Endometrial microvascular endothelial cells (primary cell): ENCODE results near the gene PRPF6. TPM values are rescaled to one million over a fixed set of nuclear protein-coding genes. Genes with fewer than 3 reads are reported as not detected.
"Not testable (repeated sequence)": the region's sequence is repeated elsewhere in the genome, so short reads cannot be mapped to it uniquely, and the experiment has no call there.

Source experiments
- in situ Hi-C: cut with HindIII; loops from 2 replicates; pipeline ENCODE4 v1.10.0; 2017; ENCODE audit warnings: low sequenced_read_pairs, low pct_unique_long_range_greater_than_20kb; ENCODE audit errors: inconsistent ontology term
- total RNA-seq: library from RNA; depleted of rRNA; stranded (reverse); fragments of >200 nt; gene quantifications from one replicate; pipeline ENCODE4 v1.2.3, GENCODE V29; 2015; ENCODE audit errors: inconsistent ontology term

Gene PRPF6
- total RNA-seq, 1 donor from 2014 or later = 46.9 TPM

GRCh38 chr20:63958964-63959698 is 21.8 kb upstream of the PRPF6 start:
- in situ Hi-C loops = no loop called here

GRCh38 chr20:63959699-63960075 is 21.2 kb upstream of the PRPF6 start:
- in situ Hi-C loops = no loop called here

GRCh38 chr20:63960654-63961621 is 20.0 kb upstream of the PRPF6 start:
- in situ Hi-C loops = not testable (repeated sequence)

- in situ Hi-C loops = no loop called here
Observed at GRCh38 chr20:63961664-63962425, 19.1 kb upstream of the PRPF6 start.

GRCh38 chr20:63962426-63963347 is 18.2 kb upstream of the PRPF6 start:
- in situ Hi-C loops = no loop called here

GRCh38 chr20:63963348-63963741 is 17.6 kb upstream of the PRPF6 start:
- in situ Hi-C loops = no loop called here

- in situ Hi-C loops = no loop called here
Observed at GRCh38 chr20:63963784-63964301, 17.1 kb upstream of the PRPF6 start.

- in situ Hi-C loops = no loop called here
Observed at GRCh38 chr20:63964412-63964811, 16.5 kb upstream of the PRPF6 start.

- in situ Hi-C loops = no loop called here
Observed at GRCh38 chr20:63966172-63966943, 14.6 kb upstream of the PRPF6 start.

- in situ Hi-C loops = no loop called here
Observed at GRCh38 chr20:63966944-63967322, 14.0 kb upstream of the PRPF6 start.

- in situ Hi-C loops = no loop called here
Observed at GRCh38 chr20:63967330-63968135, 13.4 kb upstream of the PRPF6 start.

- in situ Hi-C loops = no loop called here
Observed at GRCh38 chr20:63968136-63968927, 12.6 kb upstream of the PRPF6 start.

GRCh38 chr20:63968928-63969760 is 11.8 kb upstream of the PRPF6 start:
- in situ Hi-C loops = no loop called here

- in situ Hi-C loops = no loop called here
Observed at GRCh38 chr20:63969838-63970713, 10.9 kb upstream of the PRPF6 start, which contains the start of gene ZNF512B. Gene ZNF512B (minus strand): TSS chr20:63969930. CDS start chr20:63967950, 1,980 bp downstream.
